ENCODE measurements around the gene SECISBP2L. TPM values are rescaled to one million over a fixed set of nuclear protein-coding genes. Genes with fewer than 3 reads are reported as not detected.

SECISBP2L gene
- total and polyA plus RNA-seq, 2 donors (not counting 1 experiment from before 2014, with no cell fraction given) = 13.0 to 121 TPM

DNA sequence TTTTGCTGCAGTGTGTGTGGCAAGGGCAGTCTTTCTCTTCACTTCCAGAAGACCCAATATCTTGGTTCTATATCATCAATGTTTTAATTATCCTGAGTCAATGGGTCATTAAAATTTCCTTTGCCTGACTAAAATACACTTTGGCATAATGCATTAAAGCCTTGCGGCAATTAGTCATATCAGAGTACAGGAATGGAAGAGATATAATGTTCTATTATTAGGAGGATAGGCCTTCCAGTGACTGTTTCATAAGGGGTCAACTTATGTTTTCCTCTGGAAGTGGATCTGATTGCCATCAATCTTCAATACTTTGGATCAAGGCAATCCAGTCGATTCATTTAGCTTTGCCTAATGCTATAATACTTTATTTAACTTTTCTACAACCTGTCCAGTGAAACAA lies 9.4 kb upstream of the SECISBP2L start:
- Histone ChIP-seq H4K20me1 (ENCODE audit: control insufficient read depth, insufficient read depth, low read length, poor library complexity, severe bottlenecking) (no peaks in the 10 kb centered on the region), H3K79me2 (ENCODE audit: control insufficient read depth, insufficient read depth, low read length) (no peaks in the 10 kb centered on the region), H3K9ac (ENCODE audit: low read length) (no peak overlapping the region), H3K36me3 (replicated peaks in 1 of 2; ENCODE audit: control extremely low read depth in 1 of 2, control insufficient read depth in 1 of 2, extremely low read depth in 1 of 2, insufficient read depth in 2 of 2, low read length in 1 of 2) (no peaks in the 10 kb centered on the region), H3K27me3 (replicated peaks in 1 of 4; ENCODE audit: control extremely low read depth in 1 of 4, control insufficient read depth in 3 of 4, insufficient read depth in 4 of 4, low read length in 3 of 4) (no peaks in the 10 kb centered on the region), H3K4me3 (ENCODE audit: control extremely low read depth in 1 of 5, extremely low read depth in 1 of 5, insufficient read depth in 1 of 5, low read depth in 2 of 5, low read length in 4 of 5) (no peak overlapping the region), H2AFZ (ENCODE audit: insufficient read depth, low read depth, low read length, poor library complexity, severe bottlenecking) (no peak overlapping the region), H3K27ac (ENCODE audit: low read length in 2 of 2) (no peak overlapping the region), H3K4me1 (ENCODE audit: control insufficient read depth in 2 of 2, insufficient read depth in 2 of 2, low read length in 2 of 2) (no peaks in the 10 kb centered on the region), H3K9me3 (ENCODE audit: control extremely low read depth in 1 of 3, control insufficient read depth in 2 of 3, insufficient read depth in 1 of 3, low read length in 2 of 3) (peaks cover 0 to 6% (median 0%) of the 10 kb centered on the region in 3 donors), H3K4me2 (replicated peaks; ENCODE audit: low read depth, low read length, poor library complexity, severe bottlenecking) (no peak overlapping the region)
- Mint-ChIP-seq H3K4me3 (no peak overlapping the region), H3K9me3 (ENCODE audit: insufficient read depth) (no peaks in the 10 kb centered on the region), H3K4me1 (no peaks in the 10 kb centered on the region), H3K27me3 (no peaks in the 10 kb centered on the region), H3K27ac (no peak overlapping the region)
- DNase-seq (no peak), ATAC-seq (ENCODE audit: low read depth) (no peak)
- TF ChIP-seq EZH2 (IDR thresholded peaks at IDR 0.05; ENCODE audit: borderline replicate concordance, insufficient read depth, low read depth, low read length, poor library complexity, severe bottlenecking) (no peak), CTCF (IDR thresholded peaks at IDR 0.05) (no peak)
- intact Hi-C loops (cut with micrococcal nuclease) = no loop called here
- CTCF ChIA-PET = no interaction called here
- no CpG with 5 or more reads among the region's 2 CpGs for WGBS (ENCODE audit: insufficient coverage)
- POLR2A ChIA-PET = no interaction called here

DNA sequence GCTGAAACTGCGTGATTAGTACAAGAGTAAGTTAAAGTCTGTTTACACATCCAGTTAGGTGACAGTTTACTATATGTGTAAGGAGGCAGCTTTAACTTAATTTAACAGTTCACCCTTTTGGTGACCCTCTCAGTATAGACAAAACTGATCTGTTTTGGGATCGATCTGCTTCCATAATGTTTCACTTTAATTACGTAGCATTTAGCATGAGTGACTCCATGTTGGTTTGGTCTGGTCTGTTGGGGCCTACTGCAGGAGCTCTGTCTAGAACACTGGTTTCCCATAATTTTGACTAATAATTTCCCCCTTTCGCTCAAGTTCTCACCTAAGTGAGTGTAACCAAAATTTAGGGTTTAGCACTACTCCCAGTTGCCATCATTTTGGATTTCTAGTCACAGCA lies 6.4 kb upstream of the SECISBP2L start:
- DNase-seq (no peak), ATAC-seq (ENCODE audit: low read depth) (no peak)
- Histone ChIP-seq H4K20me1 (ENCODE audit: control insufficient read depth, insufficient read depth, low read length, poor library complexity, severe bottlenecking) (no peaks in the 10 kb centered on the region), H3K4me3 (ENCODE audit: control extremely low read depth in 1 of 5, extremely low read depth in 1 of 5, insufficient read depth in 1 of 5, low read depth in 2 of 5, low read length in 4 of 5) (no peak overlapping the region), H3K79me2 (ENCODE audit: control insufficient read depth, insufficient read depth, low read length) (no peaks in the 10 kb centered on the region), H3K27me3 (replicated peaks in 1 of 4; ENCODE audit: control extremely low read depth in 1 of 4, control insufficient read depth in 3 of 4, insufficient read depth in 4 of 4, low read length in 3 of 4) (no peaks in the 10 kb centered on the region), H2AFZ (ENCODE audit: insufficient read depth, low read depth, low read length, poor library complexity, severe bottlenecking) (no peak overlapping the region), H3K9ac (ENCODE audit: low read length) (no peak overlapping the region), H3K36me3 (replicated peaks in 1 of 2; ENCODE audit: control extremely low read depth in 1 of 2, control insufficient read depth in 1 of 2, extremely low read depth in 1 of 2, insufficient read depth in 2 of 2, low read length in 1 of 2) (no peaks in the 10 kb centered on the region), H3K4me1 (ENCODE audit: control insufficient read depth in 2 of 2, insufficient read depth in 2 of 2, low read length in 2 of 2) (no peaks in the 10 kb centered on the region), H3K27ac (ENCODE audit: low read length in 2 of 2) (no peak overlapping the region), H3K9me3 (ENCODE audit: control extremely low read depth in 1 of 3, control insufficient read depth in 2 of 3, insufficient read depth in 1 of 3, low read length in 2 of 3) (peaks cover 0 to 6% (median 0%) of the 10 kb centered on the region in 3 donors), H3K4me2 (replicated peaks; ENCODE audit: low read depth, low read length, poor library complexity, severe bottlenecking) (no peak overlapping the region)
- POLR2A ChIA-PET = no interaction called here
- Mint-ChIP-seq H3K9me3 (ENCODE audit: insufficient read depth) (no peaks in the 10 kb centered on the region), H3K4me1 (no peaks in the 10 kb centered on the region), H3K4me3 (no peak overlapping the region), H3K27me3 (no peaks in the 10 kb centered on the region), H3K27ac (no peak overlapping the region)
- intact Hi-C loops (cut with micrococcal nuclease) = no loop called here
- 100% methylated on average over 1 of the region's 4 CpGs for WGBS (ENCODE audit: insufficient coverage)
- no peak for TF ChIP-seq EZH2 (IDR thresholded peaks at IDR 0.05; ENCODE audit: borderline replicate concordance, insufficient read depth, low read depth, low read length, poor library complexity, severe bottlenecking)
- CTCF ChIA-PET = no interaction called here
